ENCODE data around the gene MTR. TPM values are rescaled to one million over a fixed set of nuclear protein-coding genes. Genes with fewer than 3 reads are reported as not detected.

MTR gene
- total RNA-seq, 1 experiment from 2014 or later = 24.6 TPM

- no peaks in the 10 kb centered on the region; a peak in 1 of 4 replicates for H3K36me3 ChIP-seq (ENCODE audit: control insufficient read depth in 1 of 2, insufficient read depth in 2 of 2, low read length in 2 of 2)
- no peaks in the 10 kb centered on the region for H3K9me2 ChIP-seq (ENCODE audit: insufficient read depth)
- no peaks in the 10 kb centered on the region for H4K20me1 ChIP-seq (ENCODE audit: insufficient read depth)
- no peak for ATAC-seq
- RAD21 ChIA-PET (ENCODE audit: low non-redundant PET in 1 of 2, low total read pairs in 2 of 2, uncharacterized antibody in 2 of 2, unreplicated experiment in 2 of 2) = no interaction called here
- POLR2A ChIA-PET = no interaction called here
- TF ChIP-seq RAD21 (IDR thresholded peaks at IDR 0.05; ENCODE audit: low read depth) (no peak), EGR1 (IDR thresholded peaks at IDR 0.05; ENCODE audit: low read depth) (no peak), MAX (IDR thresholded peaks at IDR 0.05) (no peak), POLR2AphosphoS5 (IDR thresholded peaks at IDR 0.05; ENCODE audit: low read depth, low read length) (no peak), SIN3A (IDR thresholded peaks at IDR 0.05; ENCODE audit: low read depth) (no peak), ZFX (IDR thresholded peaks at IDR 0.05) (no peak), CEBPB (IDR thresholded peaks at IDR 0.05; ENCODE audit: low read depth) (no peak)
- H3K79me2 ChIP-seq (ENCODE audit: insufficient read depth, low read length) = no peaks in the 10 kb centered on the region
- no TSS peak for BruUV-seq (replicated peaks)
- intact Hi-C loops (cut with micrococcal nuclease) = no loop called here
- no peak overlapping the region for H3K4me2 ChIP-seq (ENCODE audit: low read length)
- H3K27ac ChIP-seq (ENCODE audit: low read depth, low read length) = no peak overlapping the region
- no peaks in the 10 kb centered on the region for H3K27me3 ChIP-seq (ENCODE audit: insufficient read depth, low read length)
- H3K9ac ChIP-seq (ENCODE audit: low read length) = no peak overlapping the region
- H3K4me3 ChIP-seq (replicated peaks in 1 of 2; ENCODE audit: low read depth in 1 of 2, low read length in 2 of 2) = no peak overlapping the region
- no peak for DNase-seq (ENCODE audit: low read depth, low spot score)
- no peaks in the 10 kb centered on the region for H3K9me3 ChIP-seq (ENCODE audit: control insufficient read depth in 1 of 2, insufficient read depth in 1 of 2, low read depth in 1 of 2, low read length in 2 of 2)
- no peaks in the 10 kb centered on the region for H3K4me1 ChIP-seq (ENCODE audit: control insufficient read depth in 1 of 2, insufficient read depth in 2 of 2, low read length in 2 of 2)
- CTCF ChIA-PET = no interaction called here
- no peak overlapping the region for H2AFZ ChIP-seq (ENCODE audit: low read depth, low read length, poor library complexity, severe bottlenecking)
These were observed 75.6 kb downstream of the MTR start for GRCh38 chr1:236870721-236871120.

GRCh38 chr1:236872075-236872666 lies 77.1 kb downstream of the MTR start:
- H3K36me3 ChIP-seq (ENCODE audit: control insufficient read depth in 1 of 2, insufficient read depth in 2 of 2, low read length in 2 of 2) = no peaks in the 10 kb centered on the region; a peak in 1 of 4 replicates
- RAD21 ChIA-PET (ENCODE audit: low non-redundant PET in 1 of 2, low total read pairs in 2 of 2, uncharacterized antibody in 2 of 2, unreplicated experiment in 2 of 2) = no interaction called here
- no peaks in the 10 kb centered on the region for H4K20me1 ChIP-seq (ENCODE audit: insufficient read depth)
- no peaks in the 10 kb centered on the region for H3K79me2 ChIP-seq (ENCODE audit: insufficient read depth, low read length)
- CTCF ChIA-PET = no interaction called here
- no peaks in the 10 kb centered on the region for H3K27me3 ChIP-seq (ENCODE audit: insufficient read depth, low read length)
- POLR2A ChIA-PET = no interaction called here
- H2AFZ ChIP-seq (ENCODE audit: low read depth, low read length, poor library complexity, severe bottlenecking) = no peak overlapping the region
- no peaks in the 10 kb centered on the region for H3K9me2 ChIP-seq (ENCODE audit: insufficient read depth)
- no TSS peak for BruUV-seq (replicated peaks)
- H3K4me3 ChIP-seq (replicated peaks in 1 of 2; ENCODE audit: low read depth in 1 of 2, low read length in 2 of 2) = no peak overlapping the region
- H3K9me3 ChIP-seq (ENCODE audit: control insufficient read depth in 1 of 2, insufficient read depth in 1 of 2, low read depth in 1 of 2, low read length in 2 of 2) = no peaks in the 10 kb centered on the region
- intact Hi-C loops (cut with micrococcal nuclease) = no loop called here
- H3K4me2 ChIP-seq (ENCODE audit: low read length) = no peak overlapping the region
- no peak overlapping the region for H3K9ac ChIP-seq (ENCODE audit: low read length)
- TF ChIP-seq, protein P1, sequence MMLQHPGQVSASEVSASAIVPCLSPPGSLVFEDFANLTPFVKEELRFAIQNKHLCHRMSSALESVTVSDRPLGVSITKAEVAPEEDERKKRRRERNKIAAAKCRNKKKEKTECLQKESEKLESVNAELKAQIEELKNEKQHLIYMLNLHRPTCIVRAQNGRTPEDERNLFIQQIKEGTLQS (IDR thresholded peaks at IDR 0.05) = no peak
- TF ChIP-seq RAD21 (IDR thresholded peaks at IDR 0.05; ENCODE audit: low read depth) (no peak), ZFX (IDR thresholded peaks at IDR 0.05) (no peak), SRF (IDR thresholded peaks at IDR 0.05; ENCODE audit: low read depth) (no peak), SIN3A (IDR thresholded peaks at IDR 0.05; ENCODE audit: low read depth) (no peak), POLR2A (IDR thresholded peaks at IDR 0.05; ENCODE audit: borderline replicate concordance, extremely low read depth, insufficient read depth, insufficient read length) (no peak), POLR2AphosphoS5 (IDR thresholded peaks at IDR 0.05; ENCODE audit: low read depth, low read length) (no peak)
- DNase-seq (ENCODE audit: low read depth, low spot score) (no peak), ATAC-seq (no peak)
- H3K4me1 ChIP-seq (ENCODE audit: control insufficient read depth in 1 of 2, insufficient read depth in 2 of 2, low read length in 2 of 2) = no peaks in the 10 kb centered on the region
- H3K27ac ChIP-seq (ENCODE audit: low read depth, low read length) = no peak overlapping the region

Measured in HCT116 (cell line).